Lung (tissue), 12 donors: ENCODE data around the gene PTPRE. TPM values are rescaled to one million over a fixed set of nuclear protein-coding genes. Genes with fewer than 3 reads are reported as not detected.

ENCODE experiments used
- ATAC-seq: fragments of 200-7000 bp; cut with Tn5 transposase; one replicate; pipeline ENCODE4 v1.9.1; 2020; ENCODE audit warnings: moderate number of reproducible peaks; ENCODE audit not compliant: insufficient read depth, low FRiP score
- DNase-seq, 3 donors: peaks; one replicate each; pipeline ENCODE4 v3.0.0-alpha.2; 2013 to 2017
- H3K27ac ChIP-seq, 2 donors: one replicate each; pipeline ENCODE4 v1.5.1; 2013; ENCODE audit warnings: mild to moderate bottlenecking in 2 of 2, moderate library complexity in 2 of 2, control low read depth in 1 of 2, inconsistent platforms in 1 of 2, low read depth in 1 of 2, low read length in 1 of 2
- H3K27me3 ChIP-seq, 3 donors: one replicate each; pipeline ENCODE4 v1.5.1; 2013; ENCODE audit warnings: low read length in 2 of 3; ENCODE audit not compliant: control insufficient read depth in 3 of 3, insufficient read depth in 3 of 3
- H3K36me3 ChIP-seq, 4 donors: one replicate each; pipeline ENCODE4 v1.5.1; 2013; ENCODE audit warnings: low read length in 4 of 4, mild to moderate bottlenecking in 1 of 4, moderate library complexity in 1 of 4; ENCODE audit not compliant: control insufficient read depth in 4 of 4, insufficient read depth in 4 of 4
- H3K4me1 ChIP-seq, 5 donors: one replicate each; pipeline ENCODE4 v1.5.1; 2013; ENCODE audit warnings: low read length in 5 of 5, mild to moderate bottlenecking in 2 of 5, moderate library complexity in 1 of 5; ENCODE audit not compliant: control insufficient read depth in 5 of 5, insufficient read depth in 5 of 5
- H3K4me3 ChIP-seq: one replicate; pipeline ENCODE4 v1.5.1; 2013; ENCODE audit warnings: mild to moderate bottlenecking, control low read depth, moderate library complexity
- H3K9ac ChIP-seq, 2 donors: one replicate each; pipeline ENCODE4 v1.5.1; 2013; ENCODE audit warnings: low read length in 2 of 2, control low read depth in 1 of 2; ENCODE audit not compliant: insufficient read depth in 1 of 2
- H3K9me3 ChIP-seq, 4 donors: one replicate each; pipeline ENCODE4 v1.5.1; 2013; ENCODE audit warnings: low read length in 3 of 4, mild to moderate bottlenecking in 1 of 4, moderate library complexity in 1 of 4; ENCODE audit not compliant: control insufficient read depth in 4 of 4, insufficient read depth in 3 of 4
- CTCF ChIP-seq: IDR thresholded peaks from 2 replicates; pipeline ENCODE4 v1.5.1; 2012; ENCODE audit warnings: mild to moderate bottlenecking; ENCODE audit errors: control extremely low read depth, extremely low read depth
- WGBS, 2 donors: extraction: QIAGEN DNeasy Blood & Tissue Kit; methylation state at CpG; one replicate each; pipeline ENCODE4 v1.1.7; 2013; 5-methylcytosine and 5-hydroxymethylcytosine counted together
- polyA plus RNA-seq, 2 donors: library from polyadenylated mRNA; stranded (reverse); fragments of 200-250 nt; gene quantifications; one replicate each; pipeline ENCODE4 v1.2.1, GENCODE V29; 2013
- total RNA-seq, 2 donors: library from RNA; depleted of rRNA in 1 of 2; stranded (reverse); fragments of >200 nt in 1 of 2; gene quantifications; one replicate each; pipeline ENCODE4 v1.2.1, GENCODE V29; 2014 to 2021
- donor health status: control.
- donor health status: control.
- donor health status: Bipolar disorder and iron deficiency.
- donor health status: healthy.
- donor health status: DM: yes; HTN: yes; CAD: no.

Gene PTPRE
- total and polyA plus RNA-seq, 4 donors = 15.5 to 68.7 (median 36.5) TPM

DNA sequence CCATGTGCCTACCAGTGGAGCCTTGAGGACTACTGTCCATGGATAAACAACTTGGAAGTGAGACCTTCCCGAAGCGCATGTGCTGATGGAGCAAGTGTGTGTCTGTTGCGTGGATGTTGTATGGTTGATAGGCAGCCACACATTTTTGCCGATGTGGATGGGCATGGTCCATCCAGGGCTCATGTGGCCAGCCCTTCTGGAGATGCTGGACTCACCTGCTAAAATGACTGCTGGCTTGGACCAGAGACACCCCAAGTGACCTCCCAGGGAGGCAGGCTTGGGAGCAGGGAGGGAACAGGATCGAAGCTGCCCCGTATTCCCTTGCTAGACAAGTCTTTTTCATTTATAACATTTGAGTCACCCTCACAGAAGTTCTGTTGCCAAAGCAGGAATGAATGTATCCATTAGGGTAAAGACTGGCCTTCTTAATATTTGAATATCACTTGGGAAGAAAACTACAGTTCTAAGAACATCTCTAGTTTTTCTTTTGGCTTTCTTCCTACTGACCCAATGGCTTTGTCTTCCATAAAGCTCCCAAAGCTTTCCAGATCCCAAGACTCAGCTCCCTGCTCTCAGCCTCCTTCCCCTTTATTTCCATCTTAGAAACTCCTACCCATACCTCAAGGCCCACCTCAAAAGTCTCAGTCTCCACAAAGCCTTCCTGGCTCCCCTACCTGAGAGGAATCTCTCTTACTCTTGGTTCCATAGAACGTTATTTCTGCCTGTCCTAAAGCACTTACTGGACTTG is 3.0 kb downstream of the PTPRE start:
- Histone ChIP-seq H3K36me3 (no peaks in the 10 kb centered on the region), H3K27me3 (peaks cover 0 to 4% (median 0%) of the 10 kb centered on the region in 3 donors), H3K4me1 (peaks cover 0 to 20% (median 4%) of the 10 kb centered on the region in 5 donors), H3K9me3 (peaks cover 0 to 2% (median 0%) of the 10 kb centered on the region in 4 donors), H3K4me3 (no peak overlapping the region), H3K9ac (no peak overlapping the region), H3K27ac (peak overlapping the region; percentile 5 to 68)
- ATAC-seq (no peak), DNase-seq (no peak)
- 89 to 97% methylated on average over 7 of the region's 7 CpGs for WGBS, 2 donors
- no peak for TF ChIP-seq CTCF

DNA sequence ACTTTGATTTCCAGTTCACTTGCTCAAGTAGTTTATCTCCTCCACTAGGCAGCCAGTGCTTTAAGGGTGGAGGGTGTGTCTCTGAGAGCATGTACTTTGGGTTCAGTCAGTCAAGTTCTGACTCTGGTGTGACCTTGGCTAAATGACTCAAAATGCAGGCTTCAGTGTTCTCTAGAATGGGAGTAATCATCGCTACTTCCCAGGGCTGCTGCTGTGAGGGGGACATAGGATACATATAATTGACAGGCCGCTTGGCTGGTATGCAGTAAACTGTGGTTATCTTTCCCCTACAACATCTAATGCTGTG is 3.5 kb downstream of the PTPRE start:
- ATAC-seq (no peak), DNase-seq (no peak)
- Histone ChIP-seq H3K4me1 (peaks cover 0 to 20% (median 4%) of the 10 kb centered on the region in 5 donors), H3K4me3 (no peak overlapping the region), H3K36me3 (no peaks in the 10 kb centered on the region), H3K27ac (peak overlapping the region in 1 of 2 donors; percentile 57), H3K9me3 (peaks cover 0 to 2% (median 0%) of the 10 kb centered on the region in 4 donors), H3K27me3 (peaks cover 0 to 4% (median 0%) of the 10 kb centered on the region in 3 donors), H3K9ac (no peak overlapping the region)
- WGBS, 2 donors = 87 to 96% methylated on average over 2 of the region's 2 CpGs
- no peak for TF ChIP-seq CTCF

DNA sequence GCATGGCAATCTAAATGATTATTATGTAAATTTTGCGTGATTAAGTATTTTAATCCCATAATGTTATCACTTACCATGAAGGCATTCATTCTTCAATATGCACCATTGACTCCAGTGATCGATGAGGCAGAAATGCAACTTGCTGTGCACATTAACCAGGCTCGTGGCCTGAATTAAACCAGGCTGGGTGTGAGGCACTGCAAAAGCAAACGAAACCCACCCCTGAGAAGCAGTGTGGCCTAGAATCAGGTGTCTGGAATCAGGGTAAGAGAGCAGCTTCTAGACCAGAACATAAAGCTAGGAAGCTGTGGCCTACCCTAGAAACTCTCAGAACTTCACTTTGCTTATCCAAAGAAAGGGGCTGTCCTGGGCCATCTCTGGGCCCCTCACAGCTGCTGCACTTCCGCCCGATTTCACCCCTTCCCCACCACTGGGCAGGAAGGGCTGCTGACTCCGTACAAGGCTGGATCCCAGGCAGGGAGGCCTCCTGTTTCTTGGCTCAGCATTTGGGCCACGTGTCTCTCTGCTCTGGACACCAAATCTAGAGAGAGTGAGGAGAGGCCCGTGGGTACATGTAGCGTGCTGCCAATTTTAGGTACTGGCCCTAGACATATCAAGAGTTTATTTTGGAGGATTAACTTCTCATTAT is 4.4 kb downstream of the PTPRE start:
- peak; percentile 59 to 73 (median 60) for DNase-seq
- peaks cover 0 to 4% (median 0%) of the 10 kb centered on the region in 3 donors for H3K27me3 ChIP-seq
- H3K9ac ChIP-seq = no peak overlapping the region
- H3K9me3 ChIP-seq = peaks cover 0 to 2% (median 0%) of the 10 kb centered on the region in 4 donors
- H3K27ac ChIP-seq = peak overlapping the region; percentile 39 to 74
- no peak overlapping the region for H3K4me3 ChIP-seq
- TF ChIP-seq CTCF = no peak
- H3K36me3 ChIP-seq = no peaks in the 10 kb centered on the region
- no peak for ATAC-seq
- WGBS, 2 donors = 80 to 81% methylated on average over 10 of the region's 10 CpGs
- H3K4me1 ChIP-seq = peaks cover 0 to 20% (median 4%) of the 10 kb centered on the region in 5 donors
